ENCODE data around the gene NBAS.

GRCh38 chr2:15426606-15427005 lies 134.5 kb downstream of the NBAS start:
- TF ChIP-seq EP300 (IDR thresholded peaks at IDR 0.05) (no peak), CTCF (IDR thresholded peaks at IDR 0.05) (no peak)

Measured in ovary (tissue), 3 donors.